OCI-LY7 (cell line): ENCODE measurements around the gene SPTBN2.

Experiments used
- EZH2phosphoT487 ChIP-seq: fragments of 200-600 bp; sonication (generic); IDR thresholded peaks from 2 replicates; pipeline ENCODE4 v1.6.1; 2018; ENCODE audit warnings: low read depth, borderline replicate concordance, mild to moderate bottlenecking, mixed run types, antibody characterized with exemption, low read length, moderate library complexity, mixed read lengths
- TF ChIP-seq, protein P1 (sequence below): fragments of 200-600 bp; sonication (generic); conservative IDR thresholded peaks from 2 replicates; pipeline ENCODE4 v1.5.1; 2014; ENCODE audit warnings: mild to moderate bottlenecking, antibody characterized with exemption, low read length, moderate library complexity, mixed read lengths

- TF ChIP-seq, protein P1, sequence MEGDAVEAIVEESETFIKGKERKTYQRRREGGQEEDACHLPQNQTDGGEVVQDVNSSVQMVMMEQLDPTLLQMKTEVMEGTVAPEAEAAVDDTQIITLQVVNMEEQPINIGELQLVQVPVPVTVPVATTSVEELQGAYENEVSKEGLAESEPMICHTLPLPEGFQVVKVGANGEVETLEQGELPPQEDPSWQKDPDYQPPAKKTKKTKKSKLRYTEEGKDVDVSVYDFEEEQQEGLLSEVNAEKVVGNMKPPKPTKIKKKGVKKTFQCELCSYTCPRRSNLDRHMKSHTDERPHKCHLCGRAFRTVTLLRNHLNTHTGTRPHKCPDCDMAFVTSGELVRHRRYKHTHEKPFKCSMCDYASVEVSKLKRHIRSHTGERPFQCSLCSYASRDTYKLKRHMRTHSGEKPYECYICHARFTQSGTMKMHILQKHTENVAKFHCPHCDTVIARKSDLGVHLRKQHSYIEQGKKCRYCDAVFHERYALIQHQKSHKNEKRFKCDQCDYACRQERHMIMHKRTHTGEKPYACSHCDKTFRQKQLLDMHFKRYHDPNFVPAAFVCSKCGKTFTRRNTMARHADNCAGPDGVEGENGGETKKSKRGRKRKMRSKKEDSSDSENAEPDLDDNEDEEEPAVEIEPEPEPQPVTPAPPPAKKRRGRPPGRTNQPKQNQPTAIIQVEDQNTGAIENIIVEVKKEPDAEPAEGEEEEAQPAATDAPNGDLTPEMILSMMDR = no peak
- TF ChIP-seq EZH2phosphoT487 = no peak
These were observed 44.4 kb downstream of the SPTBN2 start for GRCh38 chr11:66684635-66685034.
